WTC11 (cell line): ENCODE results near the gene SRI.

Source experiments
- ATF1 ChIP-seq: sonication (generic); formaldehyde crosslinking; IDR thresholded peaks from 2 replicates; pipeline ENCODE4 v1.8.1; 2023; ENCODE audit warnings: mild to moderate bottlenecking, moderate library complexity, missing genetic modification reagents
- CREB1 ChIP-seq: sonication (generic); formaldehyde crosslinking; IDR thresholded peaks from 2 replicates; pipeline ENCODE4 v1.8.0; 2023; ENCODE audit warnings: mild to moderate bottlenecking, missing genetic modification reagents
- CTCF ChIP-seq: fragments of 200-600 bp; IDR thresholded peaks from 2 replicates; pipeline ENCODE4 v1.8.0; 2022; ENCODE audit warnings: antibody characterized with exemption
- E2F5 ChIP-seq: sonication (generic); formaldehyde crosslinking; IDR thresholded peaks from 2 replicates; pipeline ENCODE4 v1.8.1; 2022; ENCODE audit warnings: mild to moderate bottlenecking, moderate library complexity, missing genetic modification reagents
- ESRRA ChIP-seq: sonication (generic); formaldehyde crosslinking; IDR thresholded peaks from 2 replicates; pipeline ENCODE4 v1.8.1; 2022; ENCODE audit warnings: mild to moderate bottlenecking, missing genetic modification reagents, borderline replicate concordance
- FOXP4 ChIP-seq: sonication (generic); formaldehyde crosslinking; IDR thresholded peaks from 2 replicates; pipeline ENCODE4 v1.8.0; 2022; ENCODE audit warnings: mild to moderate bottlenecking, missing genetic modification reagents
- MAX ChIP-seq: sonication (generic); formaldehyde crosslinking; IDR thresholded peaks from 2 replicates; pipeline ENCODE4 v1.8.0; 2022; ENCODE audit warnings: mild to moderate bottlenecking, missing genetic modification reagents
- OVOL2 ChIP-seq: fragments of 250-450 bp; sonication (Bioruptor Pico); IDR thresholded peaks from 2 replicates; pipeline ENCODE4 v1.9.0; 2021; ENCODE audit warnings: mild to moderate bottlenecking, borderline replicate concordance
- PREB ChIP-seq: sonication (generic); formaldehyde crosslinking; IDR thresholded peaks from 2 replicates; pipeline ENCODE4 v1.8.1; 2022; ENCODE audit warnings: mild to moderate bottlenecking, missing genetic modification reagents, moderate library complexity, borderline replicate concordance
- ZNF121 ChIP-seq: sonication (generic); formaldehyde crosslinking; IDR thresholded peaks from 2 replicates; pipeline ENCODE4 v1.8.0; 2023; ENCODE audit warnings: missing genetic modification reagents
- ZNF317 ChIP-seq: sonication (generic); formaldehyde crosslinking; IDR thresholded peaks from 2 replicates; pipeline ENCODE4 v1.8.1; 2023; ENCODE audit warnings: low read depth, mild to moderate bottlenecking, moderate library complexity, missing genetic modification reagents, borderline replicate concordance
- ZNF512 ChIP-seq: sonication (generic); formaldehyde crosslinking; IDR thresholded peaks from 2 replicates; pipeline ENCODE4 v1.8.1; 2022; ENCODE audit warnings: missing genetic modification reagents, borderline replicate concordance

GRCh38 chr7:88200261-88200660, 19.6 kb downstream of the SRI start:
- TF ChIP-seq PREB (CRISPR knock-in tag) (no peak), ZNF121 (CRISPR knock-in tag) (no peak), CTCF (no peak), MAX (no peak), CREB1 (CRISPR knock-in tag) (no peak), ESRRA (CRISPR knock-in tag) (no peak), OVOL2 (no peak), ATF1 (CRISPR knock-in tag) (no peak), ZNF512 (CRISPR knock-in tag) (no peak), E2F5 (no peak), FOXP4 (CRISPR knock-in tag) (no peak), ZNF317 (CRISPR knock-in tag) (no peak)
